ENCODE results near the gene SEMA6C. TPM values are rescaled to one million over a fixed set of nuclear protein-coding genes. Genes with fewer than 3 reads are reported as not detected.

The SEMA6C gene
- total and polyA plus RNA-seq, 2 of the 13 experiments (the other 11 are each of a cell fraction or from before 2014, with no cell fraction given) = 1.4 to 2.9 TPM

- no peak for TF ChIP-seq ZMYM3 (CRISPR knock-in tag; IDR thresholded peaks at IDR 0.05)
- TF ChIP-seq RBFOX2 (IDR thresholded peaks at IDR 0.05; ENCODE audit: low read depth, low read length) = no peak
- no peak for TF ChIP-seq MXD1 (CRISPR knock-in tag; IDR thresholded peaks at IDR 0.05)
- TF ChIP-seq ETV6 (CRISPR knock-in tag; conservative IDR thresholded peaks at IDR 0.05) = no peak; the same call in 1 of the 2 replicates
- TF ChIP-seq PCBP2 (optimal IDR thresholded peaks at IDR 0.05; ENCODE audit: low read depth, low read length, poor library complexity, severe bottlenecking) = no peak
- TF ChIP-seq MXI1 (IDR thresholded peaks at IDR 0.05; ENCODE audit: borderline replicate concordance, low read depth, low read length) = peak; percentile 88; the same call in 1 of the 3 replicates
- TF ChIP-seq ZSCAN9 (CRISPR knock-in tag; IDR thresholded peaks at IDR 0.05; ENCODE audit: borderline replicate concordance) = peak; percentile 58; the same call in 1 of the 2 replicates
- TF ChIP-seq ZNF337 (CRISPR knock-in tag; IDR thresholded peaks at IDR 0.05; ENCODE audit: borderline replicate concordance, low read depth) = no peak
- peak; percentile 66; the same call in 1 of the 2 replicates for TF ChIP-seq XBP1 (CRISPR knock-in tag; IDR thresholded peaks at IDR 0.05)
- TF ChIP-seq RFX1 (IDR thresholded peaks at IDR 0.05) = no peak
- no peak for TF ChIP-seq SMYD3 (CRISPR knock-in tag; IDR thresholded peaks at IDR 0.05)
- TF ChIP-seq NFKB2 (CRISPR knock-in tag; IDR thresholded peaks at IDR 0.05; ENCODE audit: borderline replicate concordance) = 0 out of 2 replicates have a peak, but pooled peaks have one; percentile 36
- TF ChIP-seq ZNF614 (CRISPR knock-in tag; IDR thresholded peaks at IDR 0.05; ENCODE audit: borderline replicate concordance) = no peak; the same call in 1 of the 2 replicates
- peak; percentile 80; the same call in 1 of the 2 replicates for TF ChIP-seq ZNF580 (CRISPR knock-in tag; IDR thresholded peaks at IDR 0.05; ENCODE audit: borderline replicate concordance, low read depth)
- TF ChIP-seq YY1 (IDR thresholded peaks at IDR 0.05; ENCODE audit: insufficient read depth, insufficient replicate concordance, low read depth, low read length) = no peak
- no peak for TF ChIP-seq ZBTB34 (CRISPR knock-in tag; IDR thresholded peaks at IDR 0.05)
- TF ChIP-seq KDM5B (CRISPR knock-in tag; IDR thresholded peaks at IDR 0.05; ENCODE audit: borderline replicate concordance) = peak; percentile 23; the same call in 1 of the 2 replicates
- 0 out of 2 replicates have a peak, but pooled peaks have one; percentile 2 for TF ChIP-seq ZNF572 (CRISPR knock-in tag; IDR thresholded peaks at IDR 0.05)
- TF ChIP-seq ESRRA (CRISPR knock-in tag; IDR thresholded peaks at IDR 0.05; ENCODE audit: low read depth) = no peak
- TF ChIP-seq ZNF549 (CRISPR knock-in tag; IDR thresholded peaks at IDR 0.05) = 0 out of 2 replicates have a peak, but pooled peaks have one; percentile 57
- TF ChIP-seq ARID2 (CRISPR knock-in tag; IDR thresholded peaks at IDR 0.05; ENCODE audit: borderline replicate concordance) = no peak
- TF ChIP-seq GATAD2A (CRISPR knock-in tag; IDR thresholded peaks at IDR 0.05) = peak; percentile 69
- TF ChIP-seq ZNF460 (CRISPR knock-in tag; IDR thresholded peaks at IDR 0.05; ENCODE audit: borderline replicate concordance) = no peak
- no peak; the same call in 1 of the 2 replicates for TF ChIP-seq ATF3 (CRISPR knock-in tag; IDR thresholded peaks at IDR 0.05)
- 0 out of 2 replicates have a peak, but pooled peaks have one; percentile 40 for TF ChIP-seq MEIS2 (CRISPR knock-in tag; IDR thresholded peaks at IDR 0.05)
- no peak for TF ChIP-seq RELA (CRISPR knock-in tag; IDR thresholded peaks at IDR 0.05)
- TF ChIP-seq GABPA (IDR thresholded peaks at IDR 0.05; ENCODE audit: low read depth, low read length) = peak; percentile 96
- TF ChIP-seq GABPA (CRISPR knock-in tag; IDR thresholded peaks at IDR 0.05; ENCODE audit: low read depth) = peak; percentile 98
- peak; percentile 91 for TF ChIP-seq PHF8 (CRISPR knock-in tag; IDR thresholded peaks at IDR 0.05)
- TF ChIP-seq TBL1XR1 (IDR thresholded peaks at IDR 0.05; ENCODE audit: borderline replicate concordance, low read length, partially characterized antibody) = peak; percentile 63
- TF ChIP-seq ZNF792 (CRISPR knock-in tag; IDR thresholded peaks at IDR 0.05) = peak; percentile 72
These were observed 19.5 kb upstream of the SEMA6C start, which contains the start of the genes LYSMD1 and SCNM1 (continued) for GRCh38 chr1:151165738-151166504.
